GM23338 (cell line): ENCODE data around the gene ANKRD63.

Experiments
- EZH2 ChIP-seq: fragments of 200-600 bp; sonication (generic); IDR thresholded peaks from one replicate; pipeline ENCODE4 v1.8.0; 2017; ENCODE audit warnings: antibody characterized with exemption, mild to moderate bottlenecking, low read depth; ENCODE audit not compliant: unreplicated experiment
- EZH2phosphoT487 ChIP-seq: fragments of 200-600 bp; sonication (generic); IDR thresholded peaks from one replicate; pipeline ENCODE4 v1.8.1; 2018; ENCODE audit warnings: antibody characterized with exemption; ENCODE audit not compliant: unreplicated experiment
- JUNB ChIP-seq: IDR thresholded peaks from one replicate; pipeline ENCODE4 v1.6.1; 2016; ENCODE audit warnings: antibody characterized with exemption; ENCODE audit not compliant: unreplicated experiment
- NANOG ChIP-seq: IDR thresholded peaks from 2 replicates; pipeline ENCODE4 v1.6.1; 2016; ENCODE audit warnings: antibody characterized with exemption, borderline replicate concordance
- POLR2AphosphoS5 ChIP-seq: IDR thresholded peaks from 2 replicates; pipeline ENCODE4 v1.6.1; 2016; ENCODE audit warnings: antibody characterized with exemption, low read depth
- STAT1 ChIP-seq: IDR thresholded peaks from one replicate; pipeline ENCODE4 v1.6.1; 2016; ENCODE audit warnings: antibody characterized with exemption; ENCODE audit not compliant: unreplicated experiment
- ZNF331 ChIP-seq: fragments of 250-450 bp; sonication (Bioruptor Pico); IDR thresholded peaks from 2 replicates; pipeline ENCODE4 v1.5.0; 2020; ENCODE audit warnings: low read depth, mild to moderate bottlenecking, moderate library complexity
- TF ChIP-seq, protein P1 (sequence below), 2 experiments: fragments of 200-600 bp in 1 of 2; sonication (generic) in 1 of 2; conservative IDR thresholded peaks; 2 replicates each; pipeline versions ENCODE4 v1.5.1 to v1.6.1; 2016 to 2017; ENCODE audit warnings: antibody characterized with exemption in 2 of 2, low read depth in 2 of 2, mild to moderate bottlenecking in 2 of 2, moderate library complexity in 1 of 2
- TF ChIP-seq, protein P2 (sequence below): IDR thresholded peaks from one replicate; pipeline ENCODE4 v1.6.1; 2018; ENCODE audit warnings: antibody characterized with exemption; ENCODE audit not compliant: unreplicated experiment
- TF ChIP-seq, protein P3 (sequence below): IDR thresholded peaks from 2 replicates; pipeline ENCODE4 v1.6.1; 2016; ENCODE audit warnings: antibody characterized with exemption
- TF ChIP-seq, protein P4 (sequence below): fragments of 250-450 bp; sonication (Bioruptor Pico); IDR thresholded peaks from 2 replicates; pipeline ENCODE4 v1.5.0; 2020; ENCODE audit warnings: mild to moderate bottlenecking, moderate library complexity

DNA sequence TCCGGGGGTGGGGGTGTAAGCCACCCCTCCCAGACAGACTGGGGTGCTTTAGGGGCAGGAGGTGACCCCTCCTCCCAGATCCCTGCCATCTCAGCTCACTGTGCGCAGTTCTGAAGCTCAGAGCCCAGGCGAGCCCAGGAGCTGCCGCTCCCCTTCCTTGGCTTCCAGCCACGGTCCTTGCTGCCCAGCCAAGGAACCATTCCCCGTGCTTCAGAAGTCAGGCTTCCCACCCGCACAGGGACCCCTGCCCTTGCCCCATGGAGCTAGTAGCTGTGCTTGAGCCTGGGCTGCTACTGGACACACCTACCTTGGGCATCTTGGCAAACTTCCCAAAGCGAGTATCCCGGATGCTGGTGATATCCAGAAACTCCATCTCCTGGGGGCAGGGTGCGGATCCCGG is 20.1 kb upstream of the ANKRD63 start:
- TF ChIP-seq ZNF331 (CRISPR knock-in tag) = no peak
- TF ChIP-seq, protein P1, sequence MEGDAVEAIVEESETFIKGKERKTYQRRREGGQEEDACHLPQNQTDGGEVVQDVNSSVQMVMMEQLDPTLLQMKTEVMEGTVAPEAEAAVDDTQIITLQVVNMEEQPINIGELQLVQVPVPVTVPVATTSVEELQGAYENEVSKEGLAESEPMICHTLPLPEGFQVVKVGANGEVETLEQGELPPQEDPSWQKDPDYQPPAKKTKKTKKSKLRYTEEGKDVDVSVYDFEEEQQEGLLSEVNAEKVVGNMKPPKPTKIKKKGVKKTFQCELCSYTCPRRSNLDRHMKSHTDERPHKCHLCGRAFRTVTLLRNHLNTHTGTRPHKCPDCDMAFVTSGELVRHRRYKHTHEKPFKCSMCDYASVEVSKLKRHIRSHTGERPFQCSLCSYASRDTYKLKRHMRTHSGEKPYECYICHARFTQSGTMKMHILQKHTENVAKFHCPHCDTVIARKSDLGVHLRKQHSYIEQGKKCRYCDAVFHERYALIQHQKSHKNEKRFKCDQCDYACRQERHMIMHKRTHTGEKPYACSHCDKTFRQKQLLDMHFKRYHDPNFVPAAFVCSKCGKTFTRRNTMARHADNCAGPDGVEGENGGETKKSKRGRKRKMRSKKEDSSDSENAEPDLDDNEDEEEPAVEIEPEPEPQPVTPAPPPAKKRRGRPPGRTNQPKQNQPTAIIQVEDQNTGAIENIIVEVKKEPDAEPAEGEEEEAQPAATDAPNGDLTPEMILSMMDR (conservative IDR thresholded peaks at IDR 0.05; ENCODE audit: low read depth in 2 of 2) = no peak
- TF ChIP-seq EZH2phosphoT487 = no peak
- TF ChIP-seq, protein P2, sequence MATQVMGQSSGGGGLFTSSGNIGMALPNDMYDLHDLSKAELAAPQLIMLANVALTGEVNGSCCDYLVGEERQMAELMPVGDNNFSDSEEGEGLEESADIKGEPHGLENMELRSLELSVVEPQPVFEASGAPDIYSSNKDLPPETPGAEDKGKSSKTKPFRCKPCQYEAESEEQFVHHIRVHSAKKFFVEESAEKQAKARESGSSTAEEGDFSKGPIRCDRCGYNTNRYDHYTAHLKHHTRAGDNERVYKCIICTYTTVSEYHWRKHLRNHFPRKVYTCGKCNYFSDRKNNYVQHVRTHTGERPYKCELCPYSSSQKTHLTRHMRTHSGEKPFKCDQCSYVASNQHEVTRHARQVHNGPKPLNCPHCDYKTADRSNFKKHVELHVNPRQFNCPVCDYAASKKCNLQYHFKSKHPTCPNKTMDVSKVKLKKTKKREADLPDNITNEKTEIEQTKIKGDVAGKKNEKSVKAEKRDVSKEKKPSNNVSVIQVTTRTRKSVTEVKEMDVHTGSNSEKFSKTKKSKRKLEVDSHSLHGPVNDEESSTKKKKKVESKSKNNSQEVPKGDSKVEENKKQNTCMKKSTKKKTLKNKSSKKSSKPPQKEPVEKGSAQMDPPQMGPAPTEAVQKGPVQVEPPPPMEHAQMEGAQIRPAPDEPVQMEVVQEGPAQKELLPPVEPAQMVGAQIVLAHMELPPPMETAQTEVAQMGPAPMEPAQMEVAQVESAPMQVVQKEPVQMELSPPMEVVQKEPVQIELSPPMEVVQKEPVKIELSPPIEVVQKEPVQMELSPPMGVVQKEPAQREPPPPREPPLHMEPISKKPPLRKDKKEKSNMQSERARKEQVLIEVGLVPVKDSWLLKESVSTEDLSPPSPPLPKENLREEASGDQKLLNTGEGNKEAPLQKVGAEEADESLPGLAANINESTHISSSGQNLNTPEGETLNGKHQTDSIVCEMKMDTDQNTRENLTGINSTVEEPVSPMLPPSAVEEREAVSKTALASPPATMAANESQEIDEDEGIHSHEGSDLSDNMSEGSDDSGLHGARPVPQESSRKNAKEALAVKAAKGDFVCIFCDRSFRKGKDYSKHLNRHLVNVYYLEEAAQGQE = no peak
- TF ChIP-seq EZH2 = no peak
- no peak for TF ChIP-seq POLR2AphosphoS5
- TF ChIP-seq, protein P3, sequence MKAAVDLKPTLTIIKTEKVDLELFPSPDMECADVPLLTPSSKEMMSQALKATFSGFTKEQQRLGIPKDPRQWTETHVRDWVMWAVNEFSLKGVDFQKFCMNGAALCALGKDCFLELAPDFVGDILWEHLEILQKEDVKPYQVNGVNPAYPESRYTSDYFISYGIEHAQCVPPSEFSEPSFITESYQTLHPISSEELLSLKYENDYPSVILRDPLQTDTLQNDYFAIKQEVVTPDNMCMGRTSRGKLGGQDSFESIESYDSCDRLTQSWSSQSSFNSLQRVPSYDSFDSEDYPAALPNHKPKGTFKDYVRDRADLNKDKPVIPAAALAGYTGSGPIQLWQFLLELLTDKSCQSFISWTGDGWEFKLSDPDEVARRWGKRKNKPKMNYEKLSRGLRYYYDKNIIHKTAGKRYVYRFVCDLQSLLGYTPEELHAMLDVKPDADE = no peak
- TF ChIP-seq, protein P4, sequence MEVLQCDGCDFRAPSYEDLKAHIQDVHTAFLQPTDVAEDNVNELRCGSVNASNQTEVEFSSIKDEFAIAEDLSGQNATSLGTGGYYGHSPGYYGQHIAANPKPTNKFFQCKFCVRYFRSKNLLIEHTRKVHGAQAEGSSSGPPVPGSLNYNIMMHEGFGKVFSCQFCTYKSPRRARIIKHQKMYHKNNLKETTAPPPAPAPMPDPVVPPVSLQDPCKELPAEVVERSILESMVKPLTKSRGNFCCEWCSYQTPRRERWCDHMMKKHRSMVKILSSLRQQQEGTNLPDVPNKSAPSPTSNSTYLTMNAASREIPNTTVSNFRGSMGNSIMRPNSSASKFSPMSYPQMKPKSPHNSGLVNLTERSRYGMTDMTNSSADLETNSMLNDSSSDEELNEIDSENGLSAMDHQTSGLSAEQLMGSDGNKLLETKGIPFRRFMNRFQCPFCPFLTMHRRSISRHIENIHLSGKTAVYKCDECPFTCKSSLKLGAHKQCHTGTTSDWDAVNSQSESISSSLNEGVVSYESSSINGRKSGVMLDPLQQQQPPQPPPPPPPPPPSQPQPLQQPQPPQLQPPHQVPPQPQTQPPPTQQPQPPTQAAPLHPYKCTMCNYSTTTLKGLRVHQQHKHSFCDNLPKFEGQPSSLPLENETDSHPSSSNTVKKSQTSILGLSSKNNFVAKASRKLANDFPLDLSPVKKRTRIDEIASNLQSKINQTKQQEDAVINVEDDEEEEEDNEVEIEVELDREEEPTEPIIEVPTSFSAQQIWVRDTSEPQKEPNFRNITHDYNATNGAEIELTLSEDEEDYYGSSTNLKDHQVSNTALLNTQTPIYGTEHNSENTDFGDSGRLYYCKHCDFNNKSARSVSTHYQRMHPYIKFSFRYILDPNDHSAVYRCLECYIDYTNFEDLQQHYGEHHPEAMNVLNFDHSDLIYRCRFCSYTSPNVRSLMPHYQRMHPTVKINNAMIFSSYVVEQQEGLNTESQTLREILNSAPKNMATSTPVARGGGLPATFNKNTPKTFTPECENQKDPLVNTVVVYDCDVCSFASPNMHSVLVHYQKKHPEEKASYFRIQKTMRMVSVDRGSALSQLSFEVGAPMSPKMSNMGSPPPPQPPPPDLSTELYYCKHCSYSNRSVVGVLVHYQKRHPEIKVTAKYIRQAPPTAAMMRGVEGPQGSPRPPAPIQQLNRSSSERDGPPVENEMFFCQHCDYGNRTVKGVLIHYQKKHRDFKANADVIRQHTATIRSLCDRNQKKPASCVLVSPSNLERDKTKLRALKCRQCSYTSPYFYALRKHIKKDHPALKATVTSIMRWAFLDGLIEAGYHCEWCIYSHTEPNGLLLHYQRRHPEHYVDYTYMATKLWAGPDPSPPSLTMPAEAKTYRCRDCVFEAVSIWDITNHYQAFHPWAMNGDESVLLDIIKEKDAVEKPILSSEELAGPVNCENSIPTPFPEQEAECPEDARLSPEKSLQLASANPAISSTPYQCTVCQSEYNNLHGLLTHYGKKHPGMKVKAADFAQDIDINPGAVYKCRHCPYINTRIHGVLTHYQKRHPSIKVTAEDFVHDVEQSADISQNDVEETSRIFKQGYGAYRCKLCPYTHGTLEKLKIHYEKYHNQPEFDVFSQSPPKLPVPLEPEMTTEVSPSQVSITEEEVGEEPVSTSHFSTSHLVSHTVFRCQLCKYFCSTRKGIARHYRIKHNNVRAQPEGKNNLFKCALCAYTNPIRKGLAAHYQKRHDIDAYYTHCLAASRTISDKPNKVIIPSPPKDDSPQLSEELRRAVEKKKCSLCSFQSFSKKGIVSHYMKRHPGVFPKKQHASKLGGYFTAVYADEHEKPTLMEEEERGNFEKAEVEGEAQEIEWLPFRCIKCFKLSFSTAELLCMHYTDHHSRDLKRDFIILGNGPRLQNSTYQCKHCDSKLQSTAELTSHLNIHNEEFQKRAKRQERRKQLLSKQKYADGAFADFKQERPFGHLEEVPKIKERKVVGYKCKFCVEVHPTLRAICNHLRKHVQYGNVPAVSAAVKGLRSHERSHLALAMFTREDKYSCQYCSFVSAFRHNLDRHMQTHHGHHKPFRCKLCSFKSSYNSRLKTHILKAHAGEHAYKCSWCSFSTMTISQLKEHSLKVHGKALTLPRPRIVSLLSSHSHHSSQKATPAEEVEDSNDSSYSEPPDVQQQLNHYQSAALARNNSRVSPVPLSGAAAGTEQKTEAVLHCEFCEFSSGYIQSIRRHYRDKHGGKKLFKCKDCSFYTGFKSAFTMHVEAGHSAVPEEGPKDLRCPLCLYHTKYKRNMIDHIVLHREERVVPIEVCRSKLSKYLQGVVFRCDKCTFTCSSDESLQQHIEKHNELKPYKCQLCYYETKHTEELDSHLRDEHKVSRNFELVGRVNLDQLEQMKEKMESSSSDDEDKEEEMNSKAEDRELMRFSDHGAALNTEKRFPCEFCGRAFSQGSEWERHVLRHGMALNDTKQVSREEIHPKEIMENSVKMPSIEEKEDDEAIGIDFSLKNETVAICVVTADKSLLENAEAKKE = no peak
- TF ChIP-seq JUNB = no peak
- TF ChIP-seq NANOG = no peak
- TF ChIP-seq STAT1 = no peak
